IMR-90 (cell line): ENCODE data around the gene ENO2. TPM values are rescaled to one million over a fixed set of nuclear protein-coding genes. Genes with fewer than 3 reads are reported as not detected.

Experiments used
- ATAC-seq: fragments of 200-7000 bp; cut with Tn5 transposase; 2 replicates; pipeline ENCODE4 v1.9.1; 2020; ENCODE audit warnings: low read depth, mild to moderate bottlenecking, moderate library complexity
- BruUV-seq: library from RNA; stranded (reverse); fragments of 400-500 nt; replicated peaks from 2 replicates; lab custom pipeline; 2021; lab: Mats Ljungman, UMichigan
- CTCF ChIA-PET: fragments of 300-600 bp; formaldehyde crosslinking; extraction: SDS; loops from one replicate; lab custom pipeline; 2021; ENCODE audit warnings: antibody characterized with exemption; lab: Yijun Ruan, JAX
- POLR2A ChIA-PET: fragments of 300-600 bp; sonication (Branson Sonifier 250); formaldehyde crosslinking; loops from one replicate; lab custom pipeline; 2022; ENCODE audit warnings: antibody characterized with exemption; ENCODE audit not compliant: unreplicated experiment; lab: Charles Lee
- DNase-seq: peaks from one replicate; pipeline ENCODE4 v3.0.0; 2013
- H2AFZ ChIP-seq: replicated peaks from 2 replicates; pipeline ENCODE3; 2013; ENCODE audit warnings: low read length, mild to moderate bottlenecking; ENCODE audit not compliant: poor library complexity
- H2AK5ac ChIP-seq: 2 replicates; pipeline ENCODE4 v1.6.1; 2013; ENCODE audit warnings: low read depth, low read length, inconsistent platforms
- H2AK9ac ChIP-seq: replicated peaks from 2 replicates; pipeline ENCODE3; 2013; ENCODE audit warnings: mild to moderate bottlenecking, low read depth, low read length, moderate library complexity; ENCODE audit not compliant: poor library complexity
- H2BK120ac ChIP-seq: 2 replicates; pipeline ENCODE4 v1.6.1; 2013; ENCODE audit warnings: low read depth, low read length, inconsistent platforms
- H2BK15ac ChIP-seq: 3 replicates; pipeline ENCODE4 v1.6.1; 2013; ENCODE audit warnings: low read depth, low read length, inconsistent platforms
- H2BK20ac ChIP-seq: 2 replicates; pipeline ENCODE4 v1.6.1; 2013; ENCODE audit warnings: low read depth, mild to moderate bottlenecking, inconsistent platforms, low read length, moderate library complexity
- H2BK5ac ChIP-seq: 2 replicates; pipeline ENCODE4 v1.6.1; 2013; ENCODE audit warnings: mild to moderate bottlenecking, low read depth, low read length, inconsistent platforms; ENCODE audit not compliant: poor library complexity, severe bottlenecking
- H3K14ac ChIP-seq: replicated peaks from 2 replicates; pipeline ENCODE4 v1.6.1; 2013; ENCODE audit warnings: low read depth, low read length, inconsistent platforms
- H3K18ac ChIP-seq: 2 replicates; pipeline ENCODE4 v1.6.1; 2013; ENCODE audit warnings: low read depth, low read length, control low read depth
- H3K23ac ChIP-seq: 2 replicates; pipeline ENCODE4 v1.6.1; 2013; ENCODE audit warnings: low read depth, low read length, inconsistent platforms
- H3K27ac ChIP-seq: 2 replicates; pipeline ENCODE4 v1.5.1; 2013; ENCODE audit warnings: mild to moderate bottlenecking, control low read depth, low read length; ENCODE audit not compliant: insufficient read depth
- H3K27me3 ChIP-seq: 2 replicates; pipeline ENCODE4 v1.6.1; 2013; ENCODE audit warnings: low read length; ENCODE audit not compliant: control insufficient read depth, insufficient read depth
- H3K36me3 ChIP-seq: 2 replicates; pipeline ENCODE4 v1.6.1; 2013; ENCODE audit warnings: low read length, mixed read lengths; ENCODE audit not compliant: control insufficient read depth, insufficient read depth
- H3K4ac ChIP-seq: 2 replicates; pipeline ENCODE4 v1.6.1; 2013; ENCODE audit warnings: low read depth, low read length, inconsistent platforms
- H3K4me1 ChIP-seq: 2 replicates; pipeline ENCODE4 v1.6.1; 2013; ENCODE audit warnings: low read length, mixed read lengths; ENCODE audit not compliant: control insufficient read depth, insufficient read depth
- H3K4me2 ChIP-seq: 2 replicates; pipeline ENCODE4 v1.6.1; 2013; ENCODE audit warnings: low read depth, mild to moderate bottlenecking, control low read depth, low read length, moderate library complexity
- H3K4me3 ChIP-seq: 2 replicates; pipeline ENCODE4 v1.5.1; 2013; ENCODE audit warnings: low read depth, mild to moderate bottlenecking, control low read depth, low read length, moderate library complexity; ENCODE audit not compliant: insufficient read depth
- H3K56ac ChIP-seq: 2 replicates; pipeline ENCODE4 v1.6.1; 2013; ENCODE audit warnings: low read length, inconsistent platforms; ENCODE audit not compliant: insufficient read depth; ENCODE audit errors: extremely low read depth
- H3K79me1 ChIP-seq, 2 experiments: 2 replicates each; pipeline ENCODE4 v1.6.1; 2013; ENCODE audit warnings: low read length in 2 of 2, inconsistent platforms in 1 of 2, low read depth in 1 of 2
- H3K9ac ChIP-seq: 2 replicates; pipeline ENCODE4 v1.6.1; 2013; ENCODE audit warnings: low read depth, low read length, control low read depth
- H3K9me1 ChIP-seq: 2 replicates; pipeline ENCODE4 v1.6.1; 2013; ENCODE audit warnings: low read length, inconsistent platforms; ENCODE audit not compliant: insufficient read depth
- H3K9me3 ChIP-seq: 2 replicates; pipeline ENCODE4 v1.6.1; 2013; ENCODE audit warnings: low read length; ENCODE audit not compliant: control insufficient read depth, insufficient read depth
- H4K20me1 ChIP-seq: 2 replicates; pipeline ENCODE4 v1.6.1; 2013; ENCODE audit warnings: low read length, inconsistent platforms; ENCODE audit not compliant: insufficient read depth
- H4K5ac ChIP-seq: 2 replicates; pipeline ENCODE4 v1.6.1; 2013; ENCODE audit warnings: mild to moderate bottlenecking, low read depth, low read length, control low read depth
- H4K8ac ChIP-seq, 2 experiments: 2 replicates each; pipeline ENCODE4 v1.6.1; 2013; ENCODE audit warnings: low read depth in 2 of 2, low read length in 2 of 2, control low read depth in 1 of 2, inconsistent platforms in 1 of 2
- H4K91ac ChIP-seq: 2 replicates; pipeline ENCODE4 v1.6.1; 2013; ENCODE audit warnings: low read depth, low read length, inconsistent platforms; ENCODE audit not compliant: insufficient read depth
- BHLHE40 ChIP-seq: fragments of 150-350 bp; IDR thresholded peaks from 2 replicates; pipeline ENCODE4 v1.6.1; 2016; ENCODE audit warnings: mild to moderate bottlenecking, low read depth, low read length
- CEBPB ChIP-seq: IDR thresholded peaks from 2 replicates; pipeline ENCODE4 v1.6.1; 2012; ENCODE audit warnings: low read depth, low read length, improper control_type of control experiment
- CHD1 ChIP-seq: IDR thresholded peaks from 2 replicates; pipeline ENCODE4 v1.6.1; 2012; ENCODE audit warnings: low read depth, low read length, improper control_type of control experiment
- CTCF ChIP-seq: conservative IDR thresholded peaks from 2 replicates; pipeline ENCODE4 v1.5.1; 2012; ENCODE audit warnings: mild to moderate bottlenecking, low read depth, low read length, improper control_type of control experiment
- ELK1 ChIP-seq: fragments of 150-350 bp; IDR thresholded peaks from 2 replicates; pipeline ENCODE4 v1.6.1; 2016; ENCODE audit warnings: low read depth, mild to moderate bottlenecking, low read length, moderate library complexity, borderline replicate concordance
- FOS ChIP-seq: fragments of 150-350 bp; IDR thresholded peaks from 2 replicates; pipeline ENCODE4 v1.6.1; 2016; ENCODE audit warnings: low read depth, low read length
- MAFK ChIP-seq: IDR thresholded peaks from 2 replicates; pipeline ENCODE4 v1.6.1; 2012; ENCODE audit warnings: low read depth, low read length, improper control_type of control experiment
- MAZ ChIP-seq: IDR thresholded peaks from 2 replicates; pipeline ENCODE4 v1.6.1; 2012; ENCODE audit warnings: low read depth, mild to moderate bottlenecking, low read length, improper control_type of control experiment, moderate library complexity, borderline replicate concordance
- MXI1 ChIP-seq: IDR thresholded peaks from 2 replicates; pipeline ENCODE4 v1.6.1; 2012; ENCODE audit warnings: low read depth, mild to moderate bottlenecking, low read length, moderate library complexity, borderline replicate concordance
- NFE2L2 ChIP-seq: fragments of 150-350 bp; IDR thresholded peaks from 2 replicates; pipeline ENCODE4 v1.6.1; 2016; ENCODE audit warnings: low read depth, mild to moderate bottlenecking, low read length
- POLR2A ChIP-seq: IDR thresholded peaks from 2 replicates; pipeline ENCODE4 v1.6.1; 2012; ENCODE audit warnings: mild to moderate bottlenecking, low read depth, low read length
- RAD21 ChIP-seq: IDR thresholded peaks from 2 replicates; pipeline ENCODE4 v1.6.1; 2012; ENCODE audit warnings: low read length, improper control_type of control experiment
- RCOR1 ChIP-seq: IDR thresholded peaks from 2 replicates; pipeline ENCODE4 v1.6.1; 2012; ENCODE audit warnings: mild to moderate bottlenecking, low read length, improper control_type of control experiment; ENCODE audit not compliant: insufficient replicate concordance
- RFX5 ChIP-seq: IDR thresholded peaks from 2 replicates; pipeline ENCODE4 v1.8.0; 2012; ENCODE audit warnings: low read depth, mild to moderate bottlenecking, low read length, moderate library complexity
- SMC3 ChIP-seq: fragments of 150-350 bp; IDR thresholded peaks from 2 replicates; pipeline ENCODE4 v1.6.1; 2016; ENCODE audit warnings: low read depth, mild to moderate bottlenecking, antibody characterized with exemption, low read length, moderate library complexity
- USF2 ChIP-seq: fragments of 150-350 bp; IDR thresholded peaks from 2 replicates; pipeline ENCODE4 v1.6.1; 2017; ENCODE audit warnings: mild to moderate bottlenecking, antibody characterized with exemption, low read length, low read depth
- WGBS, 2 experiments: methylation state at CpG; one replicate each; pipeline versions ENCODE4 v1.1.5 to v1.1.7; 2013; ENCODE audit warnings: missing lambda C conversion rate in 2 of 2; ENCODE audit not compliant: insufficient read length in 1 of 2; ENCODE audit errors: extremely low coverage in 2 of 2; 5-methylcytosine and 5-hydroxymethylcytosine counted together
- dilution Hi-C: fragments of 300-500 bp; cut with HindIII; formaldehyde crosslinking; loops from one replicate; pipeline ENCODE4 v1.14.3; 2018; ENCODE audit warnings: low sequenced_read_pairs; ENCODE audit not compliant: unreplicated experiment
- in situ Hi-C: fragments of 300-500 bp; cut with MboI; formaldehyde crosslinking; loops from 3 replicates; pipeline ENCODE4 v1.14.3; 2019; ENCODE audit warnings: low sequenced_read_pairs, inconsistent platforms, mixed read lengths
- intact Hi-C: fragments of 100-400 bp; cut with micrococcal nuclease; formaldehyde crosslinking; loops from 2 replicates; pipeline ENCODE4 v1.10.0; 2022
- polyA plus RNA-seq, 3 experiments: library from polyadenylated mRNA; depleted of rRNA; stranded (reverse); fragments of >200 nt; gene quantifications; 2 replicates each; pipeline ENCODE4 v1.2.3, GENCODE V29; 2012; ENCODE audit warnings: low replicate concordance in 1 of 3
- total RNA-seq: library from RNA; depleted of rRNA; stranded (reverse); fragments of >200 nt; gene quantifications from 2 replicates; pipeline ENCODE4 v1.2.3, GENCODE V29; 2012

The ENO2 gene
- total and polyA plus RNA-seq, 2 of the 4 experiments (the other 2 are of a cell fraction) = 28.3 to 92.8 TPM

GRCh38 chr12:6970096-6970527, 55.7 kb downstream of the ENO2 start:
- peak overlapping the region; percentile 96 for H2AK5ac ChIP-seq
- peak overlapping the region; percentile 96 for H2AK9ac ChIP-seq
- peak overlapping the region; percentile 97 for H3K9ac ChIP-seq
- H3K14ac ChIP-seq = peak overlapping the region; percentile 86
- intact Hi-C loops = loop anchor here (1.0 to 2.0 kb wide), 2 partner anchors 49 to 139 kb away; partner anchors contain the start of genes C1RL and LPCAT3
- ChIA-PET CTCF (no interaction called here), POLR2A (no interaction called here)
- H3K18ac ChIP-seq = no peak overlapping the region
- H3K27ac ChIP-seq = peak overlapping the region; percentile 76
- H4K5ac ChIP-seq = peak overlapping the region; percentile 43
- peak overlapping the region; percentile 84; the same call in 1 of the 2 replicates for H3K23ac ChIP-seq
- H3K4ac ChIP-seq = peak overlapping the region; percentile 94
- H2AFZ ChIP-seq = peak overlapping the region; percentile 97
- peak; percentile 40 for ATAC-seq
- BruUV-seq = TSS peak; percentile 41
- H3K36me3 ChIP-seq = peaks cover 43% of the 10 kb centered on the region
- no peak for DNase-seq
- peak overlapping the region; percentile 72 for H2BK5ac ChIP-seq
- peak overlapping the region; percentile 66 for H3K4me3 ChIP-seq
- H3K9me1 ChIP-seq = no peaks in the 10 kb centered on the region
- TF ChIP-seq MAFK = no peak
- TF ChIP-seq FOS = no peak
- TF ChIP-seq USF2 = no peak
- no peak for TF ChIP-seq CEBPB
- no peak for TF ChIP-seq POLR2A
- TF ChIP-seq RCOR1 = no peak
- TF ChIP-seq NFE2L2 = no peak
- no peak for TF ChIP-seq CTCF
- TF ChIP-seq MXI1 = no peak
- TF ChIP-seq RFX5 = no peak
- no peak for TF ChIP-seq ELK1
- TF ChIP-seq CHD1 = no peak
- TF ChIP-seq RAD21 = no peak
- TF ChIP-seq MAZ = no peak
- TF ChIP-seq SMC3 = no peak
- no peak for TF ChIP-seq BHLHE40
- peaks cover 26 to 67% of the 10 kb centered on the region in 2 experiments for H3K79me1 ChIP-seq
- H3K27me3 ChIP-seq = no peaks in the 10 kb centered on the region
- in situ Hi-C loops = no loop called here
- H3K56ac ChIP-seq = peak overlapping the region; percentile 58
- peak overlapping the region; percentile 97 to 98 for H4K8ac ChIP-seq
- no peak overlapping the region for H2BK120ac ChIP-seq
- 0% methylated on average over 9 of the region's 31 CpGs; no CpG with 5 or more reads in 1 of the 2 experiments for WGBS, 2 experiments
- H3K4me2 ChIP-seq = peak overlapping the region; percentile 91
- H4K20me1 ChIP-seq = no peaks in the 10 kb centered on the region
- H3K4me1 ChIP-seq = peaks cover 4% of the 10 kb centered on the region
- H4K91ac ChIP-seq = peak overlapping the region; percentile 91
- dilution Hi-C loops = no loop called here
- H2BK15ac ChIP-seq = no peak overlapping the region
- no peak overlapping the region for H2BK20ac ChIP-seq
- no peaks in the 10 kb centered on the region for H3K9me3 ChIP-seq
